LNCaP clone FGC (cell line): ENCODE data around the gene PPP1R14B.

Experiments used
- DNase-seq: peaks from one replicate; pipeline ENCODE4 v3.0.0-alpha.2; 2011; ENCODE audit warnings: low read depth
- H3K4me3 ChIP-seq: 2 replicates; pipeline ENCODE4 v1.5.1; 2011; ENCODE audit warnings: mild to moderate bottlenecking, low read depth, low read length, control low read depth
- TF ChIP-seq, protein P1 (sequence below): IDR thresholded peaks from 2 replicates; pipeline ENCODE4 v1.5.1; 2012; ENCODE audit warnings: mild to moderate bottlenecking; ENCODE audit not compliant: control insufficient read depth, insufficient read depth; ENCODE audit errors: extremely low read depth

PPP1R14B gene

DNA sequence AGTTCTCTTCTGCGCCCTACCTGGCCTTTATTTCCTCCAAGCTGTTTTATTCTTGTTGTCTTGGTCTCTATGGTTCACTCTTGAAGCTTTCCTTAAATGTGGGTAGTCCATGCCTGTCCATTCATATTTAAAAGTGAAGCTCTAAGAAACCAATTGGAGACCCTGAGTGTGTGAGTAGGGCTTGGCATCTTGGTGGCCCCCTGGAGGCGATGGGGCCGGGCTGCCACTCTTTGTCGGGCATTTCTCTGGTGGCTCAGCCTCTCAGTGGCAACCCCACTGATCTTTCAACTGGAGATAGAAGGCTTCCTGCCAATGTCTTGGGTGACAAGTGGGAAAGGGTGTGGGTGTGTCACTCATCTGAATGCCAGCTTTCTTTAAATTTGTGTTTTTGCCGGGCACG is 29.9 kb downstream of the PPP1R14B start:
- no peak for DNase-seq
- TF ChIP-seq, protein P1, sequence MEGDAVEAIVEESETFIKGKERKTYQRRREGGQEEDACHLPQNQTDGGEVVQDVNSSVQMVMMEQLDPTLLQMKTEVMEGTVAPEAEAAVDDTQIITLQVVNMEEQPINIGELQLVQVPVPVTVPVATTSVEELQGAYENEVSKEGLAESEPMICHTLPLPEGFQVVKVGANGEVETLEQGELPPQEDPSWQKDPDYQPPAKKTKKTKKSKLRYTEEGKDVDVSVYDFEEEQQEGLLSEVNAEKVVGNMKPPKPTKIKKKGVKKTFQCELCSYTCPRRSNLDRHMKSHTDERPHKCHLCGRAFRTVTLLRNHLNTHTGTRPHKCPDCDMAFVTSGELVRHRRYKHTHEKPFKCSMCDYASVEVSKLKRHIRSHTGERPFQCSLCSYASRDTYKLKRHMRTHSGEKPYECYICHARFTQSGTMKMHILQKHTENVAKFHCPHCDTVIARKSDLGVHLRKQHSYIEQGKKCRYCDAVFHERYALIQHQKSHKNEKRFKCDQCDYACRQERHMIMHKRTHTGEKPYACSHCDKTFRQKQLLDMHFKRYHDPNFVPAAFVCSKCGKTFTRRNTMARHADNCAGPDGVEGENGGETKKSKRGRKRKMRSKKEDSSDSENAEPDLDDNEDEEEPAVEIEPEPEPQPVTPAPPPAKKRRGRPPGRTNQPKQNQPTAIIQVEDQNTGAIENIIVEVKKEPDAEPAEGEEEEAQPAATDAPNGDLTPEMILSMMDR = no peak
- H3K4me3 ChIP-seq = no peak overlapping the region

DNA sequence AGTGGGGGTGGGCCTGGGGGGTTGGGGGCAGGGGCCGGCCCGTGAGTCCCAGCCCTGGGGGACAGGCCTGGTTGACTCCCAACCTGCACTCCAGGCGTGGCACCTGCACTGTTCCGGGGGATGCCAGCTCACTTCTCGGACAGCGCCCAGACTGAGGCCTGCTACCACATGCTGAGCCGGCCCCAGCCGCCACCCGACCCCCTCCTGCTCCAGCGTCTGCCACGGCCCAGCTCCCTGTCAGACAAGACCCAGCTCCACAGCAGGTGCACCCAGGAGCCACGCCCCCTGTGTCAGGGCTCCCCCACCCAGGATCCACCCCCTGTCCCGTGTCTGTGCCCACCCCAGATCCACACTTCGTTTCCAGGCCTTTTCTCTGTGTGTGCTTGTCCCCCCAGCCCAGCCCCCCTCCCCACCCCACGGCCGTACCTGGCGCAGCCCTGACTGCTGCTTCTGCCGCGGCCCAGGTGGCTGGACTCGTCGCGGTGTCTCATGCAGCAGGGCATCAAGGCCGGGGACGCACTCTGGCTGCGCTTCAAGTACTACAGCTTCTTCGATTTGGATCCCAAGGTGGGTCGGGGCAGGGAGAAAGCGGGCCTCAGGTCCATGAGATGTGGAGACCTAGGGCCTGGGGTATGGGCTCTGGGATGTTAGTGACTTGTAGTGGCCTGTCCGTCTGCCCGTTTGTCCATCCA is 35.4 kb downstream of the PPP1R14B start:
- TF ChIP-seq, protein P1 = no peak
- DNase-seq = no peak
- H3K4me3 ChIP-seq = no peak overlapping the region

GRCh38 chr11:64210301-64211020 is 36.3 kb downstream of the PPP1R14B start:
- no peak for DNase-seq
- TF ChIP-seq, protein P1 = no peak
- no peak overlapping the region for H3K4me3 ChIP-seq

DNA sequence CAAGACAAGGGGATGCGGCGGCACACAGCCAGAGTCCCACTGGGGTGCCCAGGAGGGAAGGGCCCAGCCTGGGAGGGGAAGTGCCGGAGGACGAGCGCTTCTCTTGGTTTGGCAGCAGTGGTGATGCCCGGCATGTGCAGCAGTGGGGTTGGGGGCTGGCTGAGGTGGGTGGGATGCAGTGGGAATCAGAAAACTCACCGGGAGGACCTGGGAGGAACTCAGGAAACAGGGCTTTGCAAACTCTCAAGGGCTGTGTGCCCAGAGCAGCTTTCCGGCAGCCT is 37.2 kb downstream of the PPP1R14B start:
- no peak for DNase-seq
- TF ChIP-seq, protein P1 = no peak
- no peak overlapping the region for H3K4me3 ChIP-seq

- TF ChIP-seq, protein P1 = no peak
- DNase-seq = no peak
- no peak overlapping the region for H3K4me3 ChIP-seq
These were observed 37.8 kb downstream of the PPP1R14B start for GRCh38 chr11:64208796-64209562.

DNA sequence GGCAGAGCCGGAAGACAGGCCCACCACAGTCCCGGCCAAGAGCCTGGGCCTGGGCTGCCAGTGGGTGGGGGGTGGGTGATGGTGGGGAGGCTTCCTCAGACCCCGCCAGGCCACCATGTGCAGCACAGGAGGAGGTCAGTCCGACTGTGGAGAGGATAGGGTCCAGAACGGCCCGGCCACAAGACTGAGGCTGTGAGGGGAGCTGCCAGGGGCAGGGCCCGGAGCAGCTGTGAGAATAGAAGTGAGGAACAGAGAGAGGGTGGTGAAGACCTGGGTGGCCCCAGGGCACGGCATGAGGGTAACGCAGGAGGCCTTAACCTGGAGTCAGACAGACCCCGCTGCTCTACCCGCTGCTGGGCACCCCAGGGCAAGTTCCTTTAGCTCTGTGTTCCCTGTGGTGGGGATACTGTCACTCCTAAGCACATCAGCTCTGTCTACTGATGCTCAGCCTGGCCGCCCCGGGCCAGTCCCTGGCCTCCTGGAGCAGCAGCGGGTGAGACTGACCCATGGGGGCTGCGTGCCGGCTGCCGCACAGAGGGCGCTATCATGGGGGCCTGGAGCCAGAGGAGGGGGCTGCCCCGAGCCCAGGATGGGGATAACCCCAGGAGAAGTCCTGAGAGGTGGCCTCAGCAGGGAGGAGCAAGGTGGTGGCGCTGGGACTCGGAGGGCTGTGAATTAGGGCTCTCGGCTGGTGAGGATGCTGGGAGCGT is 38.5 kb downstream of the PPP1R14B start:
- TF ChIP-seq, protein P1 = no peak
- no peak overlapping the region for H3K4me3 ChIP-seq
- no peak for DNase-seq
